ENCODE measurements around the gene NDUFB10. TPM values are rescaled to one million over a fixed set of nuclear protein-coding genes. Genes with fewer than 3 reads are reported as not detected.

NDUFB10 gene
- total RNA-seq, 3 donors from 2014 or later (not counting 1 experiment from before 2014, with no cell fraction given): 54.5 to 61.1 (median 59.5) TPM

DNA sequence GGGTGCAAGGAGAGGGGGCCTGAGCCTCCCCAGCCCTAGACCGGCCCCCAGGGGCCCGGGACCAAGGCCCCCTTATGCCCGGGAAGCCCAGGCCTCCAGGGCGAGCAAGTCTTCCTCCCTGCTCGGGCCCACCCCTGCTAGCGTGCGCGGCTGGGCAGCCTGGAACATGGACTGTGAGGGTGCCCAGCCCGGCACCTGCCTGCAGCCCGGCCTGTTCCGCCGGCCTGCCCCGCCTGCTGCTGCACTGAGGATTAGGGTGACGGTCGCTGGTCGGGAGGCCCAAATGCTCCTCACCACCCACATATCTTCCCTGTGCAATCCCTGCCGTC is 47.2 kb upstream of the NDUFB10 start:
- Mint-ChIP-seq H3K36me3 (no peaks in the 10 kb centered on the region), H3K4me1 (no peaks in the 10 kb centered on the region), H3K27me3 (ENCODE audit: low read depth in 2 of 2) (peaks cover 20 to 28% of the 10 kb centered on the region in 2 donors), H3K4me3 (no peak overlapping the region), H3K27ac (no peak overlapping the region), H3K9me3 (no peaks in the 10 kb centered on the region)
- DNase-seq (no peak), ATAC-seq (no peak)
- H3K9me3 ChIP-seq (ENCODE audit: control insufficient read depth, insufficient read depth, low read length): no peaks in the 10 kb centered on the region
- H3K27me3 ChIP-seq (ENCODE audit: control insufficient read depth, insufficient read depth, low read length): peaks cover 6% of the 10 kb centered on the region
- TF ChIP-seq, protein P1, sequence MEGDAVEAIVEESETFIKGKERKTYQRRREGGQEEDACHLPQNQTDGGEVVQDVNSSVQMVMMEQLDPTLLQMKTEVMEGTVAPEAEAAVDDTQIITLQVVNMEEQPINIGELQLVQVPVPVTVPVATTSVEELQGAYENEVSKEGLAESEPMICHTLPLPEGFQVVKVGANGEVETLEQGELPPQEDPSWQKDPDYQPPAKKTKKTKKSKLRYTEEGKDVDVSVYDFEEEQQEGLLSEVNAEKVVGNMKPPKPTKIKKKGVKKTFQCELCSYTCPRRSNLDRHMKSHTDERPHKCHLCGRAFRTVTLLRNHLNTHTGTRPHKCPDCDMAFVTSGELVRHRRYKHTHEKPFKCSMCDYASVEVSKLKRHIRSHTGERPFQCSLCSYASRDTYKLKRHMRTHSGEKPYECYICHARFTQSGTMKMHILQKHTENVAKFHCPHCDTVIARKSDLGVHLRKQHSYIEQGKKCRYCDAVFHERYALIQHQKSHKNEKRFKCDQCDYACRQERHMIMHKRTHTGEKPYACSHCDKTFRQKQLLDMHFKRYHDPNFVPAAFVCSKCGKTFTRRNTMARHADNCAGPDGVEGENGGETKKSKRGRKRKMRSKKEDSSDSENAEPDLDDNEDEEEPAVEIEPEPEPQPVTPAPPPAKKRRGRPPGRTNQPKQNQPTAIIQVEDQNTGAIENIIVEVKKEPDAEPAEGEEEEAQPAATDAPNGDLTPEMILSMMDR (IDR thresholded peaks at IDR 0.05): no peak
- no peaks in the 10 kb centered on the region for H3K4me1 ChIP-seq (ENCODE audit: control insufficient read depth, insufficient read depth, low read length)
- 87% methylated on average over 17 of the region's 17 CpGs for WGBS (ENCODE audit: insufficient coverage)
- H3K36me3 ChIP-seq (ENCODE audit: control insufficient read depth, insufficient read depth, low read length): no peaks in the 10 kb centered on the region
- intact Hi-C loops (cut with micrococcal nuclease): no loop called here
- no peak overlapping the region for H3K27ac ChIP-seq (ENCODE audit: low read length)
- no peak overlapping the region for H3K4me3 ChIP-seq (ENCODE audit: low read length)

DNA sequence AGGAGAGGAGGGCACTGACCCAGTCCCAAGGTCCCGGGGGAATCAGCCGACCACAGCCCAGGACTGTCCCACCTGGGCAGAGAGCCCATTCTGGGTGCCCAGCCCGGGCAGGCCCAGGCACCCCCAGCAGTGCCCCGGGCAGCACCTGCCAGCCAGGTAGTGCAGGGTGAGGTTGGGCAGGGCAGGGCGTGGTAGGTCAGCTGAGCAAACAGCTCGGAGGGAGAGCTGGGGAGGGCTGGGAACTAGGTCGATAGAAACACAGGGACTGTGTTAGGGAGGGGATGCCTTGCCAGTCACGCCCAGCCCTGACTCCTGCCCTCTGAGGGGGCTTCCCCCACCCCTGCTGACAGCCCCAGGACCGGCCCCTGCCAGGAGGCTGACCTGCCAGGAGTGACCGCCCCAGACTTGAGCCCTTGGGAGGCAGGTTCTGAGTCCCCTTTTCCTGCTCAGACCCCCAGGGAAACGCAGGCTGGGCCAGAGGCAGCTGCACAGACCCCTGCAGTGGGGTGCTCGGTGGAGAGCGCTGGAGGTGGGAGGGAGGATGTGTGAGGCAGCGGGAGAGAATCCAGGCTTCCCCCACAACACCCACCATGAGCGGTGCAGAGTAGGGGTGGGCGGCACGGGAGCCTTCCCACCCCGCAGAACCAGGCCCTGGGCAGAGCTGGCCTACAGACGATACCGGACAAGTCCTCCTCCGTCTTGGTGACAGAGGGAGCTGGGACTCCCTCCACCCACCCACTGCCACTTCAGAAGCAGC is 45.8 kb upstream of the NDUFB10 start:
- intact Hi-C loops (cut with micrococcal nuclease): no loop called here
- H3K4me1 Mint-ChIP-seq: no peaks in the 10 kb centered on the region
- no peaks in the 10 kb centered on the region for H3K36me3 Mint-ChIP-seq
- TF ChIP-seq, protein P1 (IDR thresholded peaks at IDR 0.05): no peak
- Histone ChIP-seq H3K9me3 (ENCODE audit: control insufficient read depth, insufficient read depth, low read length) (no peaks in the 10 kb centered on the region), H3K36me3 (ENCODE audit: control insufficient read depth, insufficient read depth, low read length) (no peaks in the 10 kb centered on the region), H3K4me1 (ENCODE audit: control insufficient read depth, insufficient read depth, low read length) (no peaks in the 10 kb centered on the region), H3K27me3 (ENCODE audit: control insufficient read depth, insufficient read depth, low read length) (peaks cover 11% of the 10 kb centered on the region), H3K27ac (ENCODE audit: low read length) (no peak overlapping the region), H3K4me3 (ENCODE audit: low read length) (no peak overlapping the region)
- WGBS (ENCODE audit: insufficient coverage): 70% methylated on average over 15 of the region's 21 CpGs
- no peak for DNase-seq
- no peak overlapping the region for H3K4me3 Mint-ChIP-seq
- H3K27me3 Mint-ChIP-seq (ENCODE audit: low read depth in 2 of 2): peaks cover 17 to 26% of the 10 kb centered on the region in 2 donors
- no peak overlapping the region for H3K27ac Mint-ChIP-seq
- ATAC-seq: no peak
- no peaks in the 10 kb centered on the region for H3K9me3 Mint-ChIP-seq

DNA sequence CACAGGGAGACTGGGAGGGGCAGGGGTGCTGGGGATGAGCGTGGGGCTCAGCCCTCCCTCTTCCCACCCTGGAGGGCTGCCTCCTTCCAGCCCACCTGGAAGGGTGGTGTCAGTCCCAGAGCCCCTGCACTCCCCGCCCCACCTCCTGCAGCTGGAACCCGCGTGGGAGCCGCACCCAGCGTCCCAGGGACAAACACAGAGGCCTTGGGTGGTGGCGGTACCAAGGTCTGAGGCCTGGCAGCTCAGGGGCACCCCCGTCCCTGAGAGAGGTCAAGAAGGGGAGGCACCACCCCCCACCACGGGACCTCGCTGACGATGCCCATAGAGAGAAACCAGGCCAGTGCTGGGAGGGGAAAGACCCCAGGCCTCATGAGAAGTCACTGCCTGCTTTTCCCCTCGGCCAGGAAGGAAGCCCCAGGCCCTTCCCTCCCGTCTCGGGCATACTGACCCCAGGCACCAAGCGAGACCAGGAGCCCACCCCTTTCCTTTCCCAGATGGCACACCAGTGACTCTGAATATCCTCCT is 45.2 kb upstream of the NDUFB10 start:
- no peaks in the 10 kb centered on the region for H3K36me3 ChIP-seq (ENCODE audit: control insufficient read depth, insufficient read depth, low read length)
- no peak for DNase-seq

More for the DNA sequence above, 45.2 kb upstream of the NDUFB10 start:
- Mint-ChIP-seq H3K4me1 (no peaks in the 10 kb centered on the region), H3K36me3 (no peaks in the 10 kb centered on the region), H3K9me3 (no peaks in the 10 kb centered on the region), H3K27me3 (ENCODE audit: low read depth in 2 of 2) (peaks cover 14 to 25% of the 10 kb centered on the region in 2 donors), H3K4me3 (no peak overlapping the region), H3K27ac (no peak overlapping the region)
- TF ChIP-seq, protein P1 (IDR thresholded peaks at IDR 0.05): no peak
- Histone ChIP-seq H3K27ac (ENCODE audit: low read length) (no peak overlapping the region), H3K9me3 (ENCODE audit: control insufficient read depth, insufficient read depth, low read length) (no peaks in the 10 kb centered on the region), H3K4me3 (ENCODE audit: low read length) (no peak overlapping the region), H3K4me1 (ENCODE audit: control insufficient read depth, insufficient read depth, low read length) (no peaks in the 10 kb centered on the region), H3K27me3 (ENCODE audit: control insufficient read depth, insufficient read depth, low read length) (peaks cover 11% of the 10 kb centered on the region)
- no peak for ATAC-seq
- WGBS (ENCODE audit: insufficient coverage): 49% methylated on average over 15 of the region's 15 CpGs
- intact Hi-C loops (cut with micrococcal nuclease): no loop called here

Data from natural killer cell (primary cell).